ENCODE measurements around the gene DISP3.

GRCh38 chr1:11495579-11495978, 16.6 kb downstream of the DISP3 start:
- TF ChIP-seq RAD21 (IDR thresholded peaks at IDR 0.05; ENCODE audit: low read length) (no peak), CTCF (conservative IDR thresholded peaks at IDR 0.05; ENCODE audit: low read depth, low read length) (no peak), MAZ (IDR thresholded peaks at IDR 0.05; ENCODE audit: borderline replicate concordance, low read depth, low read length) (no peak), POLR2A (IDR thresholded peaks at IDR 0.05; ENCODE audit: low read depth, low read length) (no peak), MAFK (IDR thresholded peaks at IDR 0.05; ENCODE audit: low read depth, low read length) (no peak), CHD1 (IDR thresholded peaks at IDR 0.05; ENCODE audit: low read depth, low read length) (no peak), USF2 (IDR thresholded peaks at IDR 0.05; ENCODE audit: low read depth, low read length) (no peak)

Measured in IMR-90 (cell line).